Measurements from ENCODE around the gene TNC. TPM values are rescaled to one million over a fixed set of nuclear protein-coding genes. Genes with fewer than 3 reads are reported as not detected.

Gene TNC
- total RNA-seq, 1 donor from 2014 or later, result 21.5 TPM

GRCh38 chr9:115039516-115040120 lies 78.3 kb downstream of the TNC start:
- no peak for TF ChIP-seq CTCF (IDR thresholded peaks at IDR 0.05; ENCODE audit: unreplicated experiment)
- H3K4me3 Mint-ChIP-seq, result no peak overlapping the region
- peaks cover 5% of the 10 kb centered on the region for H3K4me1 Mint-ChIP-seq
- H3K9me3 Mint-ChIP-seq, result no peaks in the 10 kb centered on the region
- DNase-seq (ENCODE audit: low spot score in 2 of 2, unreplicated experiment in 2 of 2), result no peak
- H3K36me3 Mint-ChIP-seq, result no peaks in the 10 kb centered on the region
- H3K27ac Mint-ChIP-seq, result no peak overlapping the region
- H3K27me3 Mint-ChIP-seq (ENCODE audit: low read depth), result no peaks in the 10 kb centered on the region

GRCh38 chr9:115038178-115038577 lies 79.8 kb downstream of the TNC start:
- DNase-seq (ENCODE audit: low spot score in 2 of 2, unreplicated experiment in 2 of 2), result no peak
- TF ChIP-seq CTCF (IDR thresholded peaks at IDR 0.05; ENCODE audit: unreplicated experiment), result no peak
- Mint-ChIP-seq H3K27ac (no peak overlapping the region), H3K9me3 (no peaks in the 10 kb centered on the region), H3K4me1 (peaks cover 3% of the 10 kb centered on the region), H3K4me3 (no peak overlapping the region), H3K36me3 (no peaks in the 10 kb centered on the region), H3K27me3 (ENCODE audit: low read depth) (no peaks in the 10 kb centered on the region)

- Mint-ChIP-seq H3K36me3 (no peaks in the 10 kb centered on the region), H3K9me3 (no peaks in the 10 kb centered on the region), H3K4me1 (peaks cover 5% of the 10 kb centered on the region), H3K27ac (no peak overlapping the region), H3K27me3 (ENCODE audit: low read depth) (no peaks in the 10 kb centered on the region), H3K4me3 (no peak overlapping the region)
- DNase-seq (ENCODE audit: low spot score in 2 of 2, unreplicated experiment in 2 of 2), result no peak
- no peak for TF ChIP-seq CTCF (IDR thresholded peaks at IDR 0.05; ENCODE audit: unreplicated experiment)
These were observed 81.3 kb downstream of the TNC start for GRCh38 chr9:115036691-115037090.

- Mint-ChIP-seq H3K9me3 (no peaks in the 10 kb centered on the region), H3K27ac (no peak overlapping the region), H3K4me3 (no peak overlapping the region), H3K4me1 (peaks cover 5% of the 10 kb centered on the region), H3K27me3 (ENCODE audit: low read depth) (no peaks in the 10 kb centered on the region), H3K36me3 (no peaks in the 10 kb centered on the region)
- no peak for DNase-seq (ENCODE audit: low spot score in 2 of 2, unreplicated experiment in 2 of 2)
- no peak for TF ChIP-seq CTCF (IDR thresholded peaks at IDR 0.05; ENCODE audit: unreplicated experiment)
These were observed 81.9 kb downstream of the TNC start for GRCh38 chr9:115035841-115036612.

GRCh38 chr9:115034801-115035200 lies 83.2 kb downstream of the TNC start:
- H3K9me3 Mint-ChIP-seq, result no peaks in the 10 kb centered on the region
- no peak for DNase-seq (ENCODE audit: low spot score in 2 of 2, unreplicated experiment in 2 of 2)
- TF ChIP-seq CTCF (IDR thresholded peaks at IDR 0.05; ENCODE audit: unreplicated experiment), result no peak
- H3K27me3 Mint-ChIP-seq (ENCODE audit: low read depth), result no peaks in the 10 kb centered on the region
- H3K27ac Mint-ChIP-seq, result peak overlapping the region; percentile 48
- H3K36me3 Mint-ChIP-seq, result no peaks in the 10 kb centered on the region
- peaks cover 7% of the 10 kb centered on the region for H3K4me1 Mint-ChIP-seq
- no peak overlapping the region for H3K4me3 Mint-ChIP-seq
